Dendritic cell treated with granulocyte-macrophage colony-stimulating factor and Interleukin-4, amounts not matched to agents 40 ng/mL and 50 ng/mL, for 4 days (primary cell): ENCODE results near the gene DGKZ.
A peak's percentile ranks its signal among the peaks of the same experiment; 100 is the strongest.
"Not testable (repeated sequence)": the region's sequence is repeated elsewhere in the genome, so short reads cannot be mapped to it uniquely, and the experiment has no call there.

Source experiments
- H3K27ac Mint-ChIP-seq: one replicate; pipeline ENCODE4 v1.8.0; 2022; ENCODE audit warnings: mild to moderate bottlenecking, mixed read lengths
- H3K27me3 Mint-ChIP-seq: one replicate; pipeline ENCODE4 v1.8.0; 2022; ENCODE audit warnings: mild to moderate bottlenecking, mixed read lengths
- H3K36me3 Mint-ChIP-seq: one replicate; pipeline ENCODE4 v1.8.0; 2022; ENCODE audit warnings: low read depth, mixed read lengths
- H3K4me1 Mint-ChIP-seq: one replicate; pipeline ENCODE4 v1.8.0; 2022; ENCODE audit warnings: low read depth, mixed read lengths
- H3K4me3 Mint-ChIP-seq: one replicate; pipeline ENCODE4 v1.8.0; 2022; ENCODE audit warnings: mild to moderate bottlenecking, moderate library complexity, mixed read lengths
- H3K9me3 Mint-ChIP-seq: one replicate; pipeline ENCODE4 v1.8.0; 2022; ENCODE audit warnings: mixed read lengths
- intact Hi-C: fragments of 100-400 bp; cut with micrococcal nuclease; formaldehyde crosslinking; loops from one replicate; pipeline ENCODE4 v1.15.0; 2022

The DGKZ gene

GRCh38 chr11:46361283-46362155 lies 14.3 kb downstream of the DGKZ start:
- intact Hi-C loops, result no loop called here
- H3K27ac Mint-ChIP-seq, result peak overlapping the region; percentile 91
- peaks cover 79% of the 10 kb centered on the region for H3K4me1 Mint-ChIP-seq
- peaks cover 34% of the 10 kb centered on the region for H3K36me3 Mint-ChIP-seq
- peak overlapping the region; percentile 75 for H3K4me3 Mint-ChIP-seq
- no peaks in the 10 kb centered on the region for H3K27me3 Mint-ChIP-seq
- H3K9me3 Mint-ChIP-seq, result no peaks in the 10 kb centered on the region

GRCh38 chr11:46362156-46363030 lies 15.1 kb downstream of the DGKZ start:
- intact Hi-C loops, result no loop called here

GRCh38 chr11:46363031-46363407 lies 15.8 kb downstream of the DGKZ start:
- H3K27me3 Mint-ChIP-seq, result no peaks in the 10 kb centered on the region
- H3K27ac Mint-ChIP-seq, result peak overlapping the region; percentile 91
- peak overlapping the region; percentile 75 for H3K4me3 Mint-ChIP-seq
- intact Hi-C loops, result no loop called here
- H3K36me3 Mint-ChIP-seq, result peaks cover 40% of the 10 kb centered on the region
- peaks cover 74% of the 10 kb centered on the region for H3K4me1 Mint-ChIP-seq
- H3K9me3 Mint-ChIP-seq, result no peaks in the 10 kb centered on the region

More at GRCh38 chr11:46362156-46363030, 15.1 kb downstream of the DGKZ start:
- H3K4me3 Mint-ChIP-seq, result peak overlapping the region; percentile 75
- peak overlapping the region; percentile 91 for H3K27ac Mint-ChIP-seq
- no peaks in the 10 kb centered on the region for H3K9me3 Mint-ChIP-seq
- H3K27me3 Mint-ChIP-seq, result no peaks in the 10 kb centered on the region
- H3K4me1 Mint-ChIP-seq, result peaks cover 79% of the 10 kb centered on the region
- H3K36me3 Mint-ChIP-seq, result peaks cover 39% of the 10 kb centered on the region

- peaks cover 45% of the 10 kb centered on the region for H3K36me3 Mint-ChIP-seq
- peak overlapping the region; percentile 91 for H3K27ac Mint-ChIP-seq
- no peaks in the 10 kb centered on the region for H3K9me3 Mint-ChIP-seq
- peak overlapping the region; percentile 13 for H3K4me3 Mint-ChIP-seq
- intact Hi-C loops, result no loop called here
- no peaks in the 10 kb centered on the region for H3K27me3 Mint-ChIP-seq
- H3K4me1 Mint-ChIP-seq, result peaks cover 74% of the 10 kb centered on the region
Observed at GRCh38 chr11:46363455-46364005, 16.3 kb downstream of the DGKZ start.

GRCh38 chr11:46364056-46364455 lies 16.8 kb downstream of the DGKZ start:
- Mint-ChIP-seq H3K36me3 (peaks cover 51% of the 10 kb centered on the region), H3K9me3 (no peaks in the 10 kb centered on the region), H3K27me3 (no peaks in the 10 kb centered on the region), H3K27ac (peak overlapping the region; percentile 91), H3K4me1 (peaks cover 74% of the 10 kb centered on the region), H3K4me3 (peak overlapping the region; percentile 2)
- intact Hi-C loops, result no loop called here

- Mint-ChIP-seq H3K4me1 (peaks cover 74% of the 10 kb centered on the region), H3K9me3 (no peaks in the 10 kb centered on the region), H3K4me3 (no peak overlapping the region), H3K27ac (peak overlapping the region; percentile 91), H3K27me3 (no peaks in the 10 kb centered on the region), H3K36me3 (peaks cover 58% of the 10 kb centered on the region)
- intact Hi-C loops, result no loop called here
Observed at GRCh38 chr11:46364791-46365190, 17.5 kb downstream of the DGKZ start.

GRCh38 chr11:46366260-46366659 lies 19.0 kb downstream of the DGKZ start:
- Mint-ChIP-seq H3K27ac (no peak overlapping the region), H3K27me3 (no peaks in the 10 kb centered on the region), H3K36me3 (peaks cover 73% of the 10 kb centered on the region), H3K9me3 (no peaks in the 10 kb centered on the region), H3K4me1 (peaks cover 63% of the 10 kb centered on the region), H3K4me3 (no peak overlapping the region)
- intact Hi-C loops, result no loop called here

- Mint-ChIP-seq H3K4me1 (peaks cover 58% of the 10 kb centered on the region), H3K27ac (no peak overlapping the region), H3K4me3 (no peak overlapping the region), H3K36me3 (peaks cover 77% of the 10 kb centered on the region), H3K9me3 (no peaks in the 10 kb centered on the region), H3K27me3 (no peaks in the 10 kb centered on the region)
- intact Hi-C loops, result loop anchor here (1.0 kb wide), 1 partner anchor 14 kb away; no protein-coding TSS in a partner anchor
Observed at GRCh38 chr11:46366661-46367161, 19.4 kb downstream of the DGKZ start.

- H3K4me3 Mint-ChIP-seq, result no peak overlapping the region
- H3K27ac Mint-ChIP-seq, result no peak overlapping the region
- peaks cover 84% of the 10 kb centered on the region for H3K36me3 Mint-ChIP-seq
- no peaks in the 10 kb centered on the region for H3K27me3 Mint-ChIP-seq
- peaks cover 52% of the 10 kb centered on the region for H3K4me1 Mint-ChIP-seq
- no peaks in the 10 kb centered on the region for H3K9me3 Mint-ChIP-seq
- intact Hi-C loops, result loop anchor here (1.0 kb wide), 1 partner anchor 15 kb away; no protein-coding TSS in a partner anchor
Observed at GRCh38 chr11:46367244-46367915, 20.1 kb downstream of the DGKZ start.

- H3K4me3 Mint-ChIP-seq, result no peak overlapping the region
- no peaks in the 10 kb centered on the region for H3K27me3 Mint-ChIP-seq
- no peaks in the 10 kb centered on the region for H3K9me3 Mint-ChIP-seq
- peaks cover 89% of the 10 kb centered on the region for H3K36me3 Mint-ChIP-seq
- no peak overlapping the region for H3K27ac Mint-ChIP-seq
- intact Hi-C loops, result loop anchor here (1.0 kb wide), 1 partner anchor 16 kb away; no protein-coding TSS in a partner anchor
- peaks cover 52% of the 10 kb centered on the region for H3K4me1 Mint-ChIP-seq
Observed at GRCh38 chr11:46367916-46368267, 20.6 kb downstream of the DGKZ start.

GRCh38 chr11:46369458-46370152 lies 22.3 kb downstream of the DGKZ start:
- Mint-ChIP-seq H3K4me1 (peaks cover 34% of the 10 kb centered on the region), H3K9me3 (no peaks in the 10 kb centered on the region), H3K36me3 (peaks cover 99% of the 10 kb centered on the region), H3K27me3 (no peaks in the 10 kb centered on the region), H3K4me3 (no peak overlapping the region), H3K27ac (no peak overlapping the region)
- intact Hi-C loops, result no loop called here

- no peak overlapping the region for H3K4me3 Mint-ChIP-seq
- no peak overlapping the region for H3K27ac Mint-ChIP-seq
- no peaks in the 10 kb centered on the region for H3K27me3 Mint-ChIP-seq
- no peaks in the 10 kb centered on the region for H3K9me3 Mint-ChIP-seq
- peaks cover 99% of the 10 kb centered on the region for H3K36me3 Mint-ChIP-seq
- H3K4me1 Mint-ChIP-seq, result peaks cover 28% of the 10 kb centered on the region
- intact Hi-C loops, result no loop called here
Observed at GRCh38 chr11:46370253-46370652, 23.0 kb downstream of the DGKZ start.

GRCh38 chr11:46371262-46371661 lies 24.0 kb downstream of the DGKZ start:
- H3K4me3 Mint-ChIP-seq, intact Hi-C loops, H3K27ac Mint-ChIP-seq, H3K27me3 Mint-ChIP-seq, H3K9me3 Mint-ChIP-seq: not testable (repeated sequence)
- Mint-ChIP-seq H3K4me1 (peaks cover 18% of the 10 kb centered on the region), H3K36me3 (peaks cover 100% of the 10 kb centered on the region)
